Ovary (tissue), 3 donors: ENCODE results near the gene FOXO6.

ENCODE experiments used
- POLR2A ChIP-seq: fragments of 450-650 bp; IDR thresholded peaks from one replicate; pipeline ENCODE4 v1.6.1; 2017; ENCODE audit warnings: antibody characterized with exemption, mild to moderate bottlenecking, moderate library complexity
- TF ChIP-seq, protein P1 (sequence below), 3 donors: fragments of 450-650 bp in 2 of 3; fragments of 200-600 bp in 1 of 3; IDR thresholded peaks; one replicate each; pipeline versions ENCODE4 v1.5.1 to v1.8.0; 2016 to 2022; ENCODE audit warnings: antibody characterized with exemption in 3 of 3, mild to moderate bottlenecking in 1 of 3
- donor health status: DM: no; HTN: no; CAD: no.

DNA sequence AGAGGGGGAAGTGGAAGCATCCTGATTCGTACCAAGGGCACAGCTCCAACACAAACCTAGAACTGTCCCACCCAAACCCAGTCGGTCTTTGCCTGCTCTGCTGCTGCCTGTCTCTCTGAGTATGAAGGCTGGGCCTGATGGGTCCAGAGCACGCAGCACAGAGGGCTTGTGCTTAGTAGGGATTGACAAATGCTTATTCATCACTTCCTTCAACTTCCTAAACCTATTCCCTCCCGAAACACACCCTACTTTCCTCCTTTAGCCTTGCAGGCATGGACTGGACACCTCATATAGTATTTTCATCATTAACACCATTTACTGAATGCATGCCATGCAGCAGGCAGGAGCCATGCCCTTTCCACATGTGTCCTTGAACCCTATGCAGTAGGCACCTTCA is 31.3 kb downstream of the FOXO6 start:
- TF ChIP-seq, protein P1, sequence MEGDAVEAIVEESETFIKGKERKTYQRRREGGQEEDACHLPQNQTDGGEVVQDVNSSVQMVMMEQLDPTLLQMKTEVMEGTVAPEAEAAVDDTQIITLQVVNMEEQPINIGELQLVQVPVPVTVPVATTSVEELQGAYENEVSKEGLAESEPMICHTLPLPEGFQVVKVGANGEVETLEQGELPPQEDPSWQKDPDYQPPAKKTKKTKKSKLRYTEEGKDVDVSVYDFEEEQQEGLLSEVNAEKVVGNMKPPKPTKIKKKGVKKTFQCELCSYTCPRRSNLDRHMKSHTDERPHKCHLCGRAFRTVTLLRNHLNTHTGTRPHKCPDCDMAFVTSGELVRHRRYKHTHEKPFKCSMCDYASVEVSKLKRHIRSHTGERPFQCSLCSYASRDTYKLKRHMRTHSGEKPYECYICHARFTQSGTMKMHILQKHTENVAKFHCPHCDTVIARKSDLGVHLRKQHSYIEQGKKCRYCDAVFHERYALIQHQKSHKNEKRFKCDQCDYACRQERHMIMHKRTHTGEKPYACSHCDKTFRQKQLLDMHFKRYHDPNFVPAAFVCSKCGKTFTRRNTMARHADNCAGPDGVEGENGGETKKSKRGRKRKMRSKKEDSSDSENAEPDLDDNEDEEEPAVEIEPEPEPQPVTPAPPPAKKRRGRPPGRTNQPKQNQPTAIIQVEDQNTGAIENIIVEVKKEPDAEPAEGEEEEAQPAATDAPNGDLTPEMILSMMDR (IDR thresholded peaks at IDR 0.05) = no peak
- TF ChIP-seq POLR2A = no peak
